HG03565 (cell line): ENCODE results near the gene SUN1.
A peak's percentile ranks its signal among the peaks of the same experiment; 100 is the strongest.
"Not testable (repeated sequence)": the region's sequence is repeated elsewhere in the genome, so short reads cannot be mapped to it uniquely, and the experiment has no call there.

ENCODE experiments used
- ATAC-seq: cut with Tn5 transposase; IDR thresholded peaks from one replicate; pipeline ENCODE4 v1.9.1; 2021; ENCODE audit warnings: mild to moderate bottlenecking, moderate library complexity; ENCODE audit not compliant: unreplicated experiment

Gene SUN1

GRCh38 chr7:832167-832967, at the start of gene SUN1:
TSS of gene SUN1 (plus strand) at chr7:832476. CDS start at chr7:832525, 49 bp downstream.
- peak; percentile 29 for ATAC-seq

- ATAC-seq, result no peak
These were observed 49.4 kb upstream of the SUN1 start for GRCh38 chr7:782718-783449.

DNA sequence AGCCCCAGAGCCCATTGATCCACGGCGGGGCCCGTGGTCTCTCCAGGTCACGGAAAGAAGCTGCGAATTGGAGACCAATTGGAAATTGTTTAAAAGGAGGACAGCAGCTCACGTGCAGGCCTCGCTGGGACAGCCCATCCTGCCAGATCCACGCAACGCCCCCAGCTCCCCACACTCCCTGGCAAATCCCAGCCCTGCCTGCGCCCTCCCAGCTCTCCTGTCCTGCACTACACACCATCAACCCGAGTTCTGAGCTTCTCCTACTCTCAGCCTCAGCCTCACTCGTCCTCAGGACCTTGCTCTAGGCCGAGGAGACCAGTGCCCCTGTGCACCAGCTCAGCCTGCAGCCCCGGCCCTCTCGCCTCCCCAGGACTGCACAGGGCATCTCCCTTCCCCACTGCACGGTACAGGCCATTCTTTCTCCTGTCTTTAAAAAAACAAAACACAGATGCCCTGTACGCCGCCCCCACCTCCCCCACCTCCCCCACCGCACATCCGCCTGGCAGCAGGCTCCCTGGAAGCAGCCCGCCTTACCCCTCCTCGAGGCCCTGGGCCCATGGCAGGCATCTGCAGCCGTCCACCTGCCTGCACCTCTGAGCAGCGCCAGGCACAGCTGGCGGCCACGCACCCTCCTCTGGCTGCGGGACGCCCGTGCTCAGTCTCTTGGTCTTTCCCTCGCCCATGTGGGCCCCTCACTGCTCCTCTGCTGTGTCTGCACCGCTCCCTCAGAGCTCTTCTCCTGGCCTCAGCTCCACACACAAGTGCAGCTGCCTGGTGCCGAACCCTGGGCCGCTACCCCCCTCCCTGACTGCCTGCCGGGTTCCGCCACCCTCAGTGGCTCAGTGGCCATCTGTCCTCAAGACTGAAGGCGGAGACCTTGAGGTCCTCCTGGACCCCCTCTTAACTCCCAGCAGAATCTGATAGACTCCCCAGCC, 48.5 kb upstream of the SUN1 start:
- ATAC-seq, result no peak

DNA sequence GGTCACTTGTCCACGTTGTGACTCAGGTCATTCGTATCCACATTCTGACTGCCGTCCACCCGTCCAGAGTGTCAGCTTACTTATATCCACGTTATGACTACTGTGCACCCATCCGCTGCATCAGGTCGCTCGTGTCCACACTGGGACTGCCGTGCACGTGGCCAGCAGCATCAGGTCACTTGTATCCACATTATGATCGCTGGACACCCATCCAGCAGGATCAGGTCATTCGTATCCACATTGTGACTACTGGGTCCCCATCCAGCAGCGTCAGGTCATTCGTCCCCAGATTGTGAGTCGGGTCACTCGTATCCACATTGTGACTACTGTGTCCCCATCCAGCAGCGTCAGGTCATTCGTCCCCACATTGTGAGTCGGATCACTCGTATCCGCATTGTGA, 47.3 kb upstream of the SUN1 start:
- ATAC-seq, result no peak

DNA sequence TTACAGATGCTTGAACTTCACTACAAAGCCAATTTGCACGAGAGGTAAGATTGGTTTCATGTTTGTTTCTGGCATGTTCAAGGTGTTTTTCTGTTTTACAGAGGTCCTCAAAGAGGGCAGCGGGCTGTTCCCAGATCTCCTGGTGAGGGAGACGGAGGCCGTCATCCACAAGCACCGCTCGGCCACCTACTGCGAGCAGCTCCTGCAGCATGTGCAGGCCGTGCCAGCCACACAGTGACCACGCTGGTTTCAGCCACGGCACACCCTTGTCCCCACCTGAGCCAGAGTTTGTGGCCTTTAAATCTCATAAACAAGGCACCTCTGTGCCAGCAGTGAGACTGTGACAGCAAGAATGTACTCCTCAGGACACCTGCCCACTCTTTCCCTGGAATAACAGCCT, 46.9 kb upstream of the SUN1 start:
- no peak for ATAC-seq

GRCh38 chr7:786472-787255, 45.6 kb upstream of the SUN1 start:
- ATAC-seq, result no peak

DNA sequence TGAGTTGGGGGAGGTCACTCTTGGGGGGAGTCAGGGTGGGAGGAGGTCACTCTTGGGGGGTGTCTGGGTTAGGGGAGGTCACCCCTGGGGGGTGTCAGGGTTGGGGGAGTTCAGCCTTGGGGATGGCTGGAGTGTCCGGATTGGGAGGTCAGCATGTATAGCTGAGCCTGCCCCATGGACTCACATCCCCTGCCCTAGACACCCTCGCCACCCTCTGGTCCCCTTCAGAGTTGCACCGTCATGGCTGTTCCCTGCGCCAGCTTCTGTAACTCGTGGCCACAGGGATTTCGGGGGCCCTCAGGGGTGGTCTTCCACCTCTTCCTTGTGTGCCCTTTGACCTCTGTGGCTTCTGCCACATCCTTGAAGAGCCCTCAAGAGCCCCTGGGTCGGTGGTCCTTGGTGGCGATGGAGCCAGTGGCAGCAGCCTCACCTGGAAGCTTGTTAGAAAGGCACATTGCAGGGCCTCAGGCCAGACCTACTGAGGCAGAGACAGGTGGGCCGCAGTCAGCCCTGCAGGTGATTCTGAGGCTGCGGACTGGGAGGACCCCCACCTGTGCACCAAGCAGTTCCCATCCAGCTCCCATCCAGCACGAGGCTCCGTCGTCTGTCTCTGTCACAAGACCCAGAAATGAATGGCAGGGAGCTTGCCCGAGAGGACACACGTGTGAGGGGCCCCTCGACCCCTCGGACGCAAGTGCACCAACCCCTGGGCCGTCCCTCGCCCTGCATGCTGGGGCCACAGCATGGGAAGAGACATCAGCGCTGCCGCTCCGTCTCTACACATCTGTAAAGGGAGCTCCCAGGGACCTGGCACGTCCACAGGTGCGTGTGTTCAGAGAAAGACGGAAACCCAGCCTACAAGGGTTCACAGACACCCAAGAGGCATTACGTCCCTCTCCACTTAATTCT, 44.7 kb upstream of the SUN1 start:
- ATAC-seq, result no peak

- no peak for ATAC-seq
These were observed 40.8 kb upstream of the SUN1 start for GRCh38 chr7:791519-791918.

GRCh38 chr7:794207-794606, 38.1 kb upstream of the SUN1 start:
- no peak for ATAC-seq

GRCh38 chr7:794671-795329, 37.5 kb upstream of the SUN1 start:
- ATAC-seq, result no peak

DNA sequence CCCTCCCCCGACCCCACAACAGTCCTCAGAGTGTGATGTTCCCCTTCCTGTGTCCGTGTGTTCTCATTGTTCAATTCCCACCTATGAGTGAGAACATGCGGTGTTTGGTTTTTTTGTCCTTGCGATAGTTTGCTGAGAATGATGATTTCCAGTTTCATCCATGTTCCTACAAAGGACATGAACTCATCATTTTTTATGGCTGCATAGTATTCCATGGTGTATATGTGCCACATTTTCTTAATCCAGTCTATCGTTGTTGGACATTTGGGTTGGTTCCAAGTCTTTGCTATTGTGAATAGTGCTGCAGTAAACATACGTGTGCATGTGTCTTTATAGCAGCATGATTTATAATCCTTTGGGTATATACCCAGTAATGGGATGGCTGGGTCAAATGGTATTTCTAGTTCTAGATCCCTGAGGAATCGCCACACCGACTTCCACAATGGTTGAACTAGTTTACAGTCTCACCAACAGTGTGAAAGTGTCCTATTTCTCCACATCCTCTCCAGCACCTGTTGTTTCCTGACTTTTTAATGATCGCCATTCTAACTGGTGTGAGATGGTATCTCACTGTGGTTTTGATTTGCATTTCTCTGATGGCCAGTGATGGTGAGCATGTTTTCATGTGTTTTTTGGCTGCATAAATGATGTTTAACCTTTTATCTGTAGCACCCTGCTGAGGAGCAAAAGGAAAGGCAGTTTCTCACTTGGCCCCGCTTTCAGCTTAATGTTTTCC, 35.7 kb upstream of the SUN1 start:
- not testable (repeated sequence) for ATAC-seq

DNA sequence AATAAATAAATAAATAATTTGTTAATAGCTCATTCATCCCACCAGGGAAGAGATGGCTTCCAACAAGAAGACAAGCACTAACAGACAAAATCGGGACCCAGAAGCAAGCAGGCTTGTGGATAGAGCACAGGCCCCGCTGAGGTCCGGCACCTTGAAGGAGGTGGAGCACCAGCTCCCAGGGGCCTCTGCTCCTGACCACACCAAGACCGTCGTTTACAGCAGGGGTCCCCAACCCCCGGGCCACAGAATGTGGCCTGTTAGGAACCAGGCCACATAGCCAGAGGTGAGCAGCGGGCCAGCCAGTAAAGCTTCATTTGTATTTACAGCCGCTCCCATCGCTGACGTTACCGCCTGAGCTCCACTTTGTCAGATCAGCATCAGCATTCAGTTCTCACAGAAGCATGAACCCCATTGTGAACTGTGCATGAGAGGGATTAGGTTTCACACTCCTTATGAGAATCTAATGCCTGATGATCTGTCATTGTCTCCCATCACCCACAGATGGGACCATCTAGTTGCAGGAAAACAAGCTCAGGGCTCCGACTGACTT, 33.3 kb upstream of the SUN1 start:
- ATAC-seq, result no peak

GRCh38 chr7:800692-801091, 31.6 kb upstream of the SUN1 start:
- no peak for ATAC-seq

DNA sequence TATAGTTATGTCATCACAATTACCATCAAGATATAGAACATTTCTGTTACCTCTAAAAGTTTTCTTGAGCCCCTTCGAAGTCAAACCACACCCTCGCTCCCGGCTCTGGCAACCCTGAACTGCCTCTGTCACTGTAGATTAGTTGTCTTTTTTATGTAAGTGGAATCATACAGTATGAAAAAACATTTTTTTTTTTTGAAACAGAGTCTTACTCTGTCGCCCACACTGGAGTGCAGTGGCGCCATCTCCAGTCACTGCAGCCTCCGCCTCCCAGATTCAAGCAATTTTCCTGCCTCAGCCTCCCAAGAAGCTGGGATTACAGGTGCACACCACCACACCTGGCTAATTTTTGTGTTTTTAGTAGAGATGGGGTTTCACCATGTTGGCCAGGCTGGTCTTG, 30.9 kb upstream of the SUN1 start:
- ATAC-seq, result not testable (repeated sequence)

DNA sequence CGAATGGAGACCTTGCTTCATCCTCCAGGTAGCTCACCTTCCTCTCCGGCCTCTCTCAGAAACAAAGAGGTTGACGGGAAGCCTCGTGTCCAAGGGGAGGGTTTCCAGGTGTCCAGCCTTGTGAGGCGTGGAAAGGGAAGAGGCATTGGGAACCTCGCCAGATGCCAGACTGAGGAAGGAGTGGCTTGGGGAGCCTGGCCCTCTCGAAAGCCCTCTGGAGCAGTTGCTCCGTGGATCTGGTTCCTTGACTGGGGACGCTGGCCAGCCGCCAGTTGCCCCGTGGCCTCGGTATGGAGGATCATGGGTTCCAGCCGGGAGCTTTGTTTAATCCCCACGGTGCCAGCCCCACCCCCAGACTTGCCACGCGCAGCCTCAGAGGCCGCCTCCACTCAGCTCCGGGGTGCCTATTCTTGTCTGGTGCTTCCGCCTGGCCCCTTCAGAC, 30.3 kb upstream of the SUN1 start:
- no peak for ATAC-seq

DNA sequence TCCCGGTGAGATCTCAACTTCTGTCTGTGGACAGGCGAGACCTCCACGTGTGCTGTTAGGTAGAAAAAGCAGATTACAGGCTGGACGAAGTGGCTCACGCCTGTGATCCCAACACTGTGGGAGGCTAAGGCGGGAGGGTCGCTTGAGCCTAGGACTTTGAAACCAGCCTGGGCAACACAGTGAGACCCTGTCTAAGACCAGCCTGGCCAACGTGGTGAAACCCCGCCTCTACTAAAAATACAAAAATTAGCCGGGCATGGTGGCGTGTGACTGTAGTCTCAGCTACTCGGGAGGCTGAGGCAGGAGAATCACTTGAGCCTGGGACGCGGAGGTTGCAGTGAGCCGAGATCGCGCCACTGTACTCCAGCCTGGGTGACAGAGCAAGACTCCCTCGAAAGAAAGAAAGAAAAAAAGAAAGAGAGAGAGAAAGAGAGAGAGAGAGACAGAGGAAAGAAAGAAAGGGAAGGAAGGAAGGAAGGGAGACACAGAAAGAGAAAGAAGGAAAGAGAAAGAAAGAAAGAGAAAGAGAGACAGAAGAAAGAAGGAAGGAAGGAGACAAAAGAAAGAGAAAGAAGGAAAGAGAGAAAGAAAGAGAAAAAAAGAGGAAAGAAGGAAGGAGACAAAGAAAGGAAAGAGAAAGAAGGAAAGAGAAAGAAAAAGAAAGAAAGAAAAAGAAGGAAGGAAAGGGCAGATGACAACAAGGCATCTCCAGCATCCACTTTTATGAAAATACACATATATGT, 29.6 kb upstream of the SUN1 start:
- ATAC-seq, result no peak

GRCh38 chr7:803243-803635, 29.0 kb upstream of the SUN1 start:
- no peak for ATAC-seq
